Lower lobe of right lung (tissue), 2 donors: ENCODE results near the gene OR52H1. TPM values are rescaled to one million over a fixed set of nuclear protein-coding genes. Genes with fewer than 3 reads are reported as not detected.

ENCODE experiments used
- ATAC-seq, 2 donors: fragments of 200-7000 bp; cut with Tn5 transposase; one replicate each; pipeline ENCODE4 v1.9.1; 2020 to 2022; ENCODE audit warnings: mild to moderate bottlenecking in 2 of 2, moderate library complexity in 2 of 2
- DNase-seq: peaks from one replicate; pipeline ENCODE4 v3.0.0-alpha.2; 2020
- H3K27ac ChIP-seq: fragments of 200-600 bp; one replicate; pipeline ENCODE4 v1.8.0; 2022
- H3K27me3 ChIP-seq: fragments of 200-600 bp; one replicate; pipeline ENCODE4 v1.8.0; 2022; ENCODE audit warnings: low read depth
- H3K36me3 ChIP-seq: fragments of 200-600 bp; one replicate; pipeline ENCODE4 v1.8.0; 2022; ENCODE audit warnings: mild to moderate bottlenecking
- H3K4me1 ChIP-seq: fragments of 200-600 bp; one replicate; pipeline ENCODE4 v1.8.0; 2022
- H3K4me3 ChIP-seq: fragments of 200-600 bp; one replicate; pipeline ENCODE4 v1.8.0; 2022; ENCODE audit warnings: mild to moderate bottlenecking
- H3K9me3 ChIP-seq: fragments of 200-600 bp; one replicate; pipeline ENCODE4 v1.8.0; 2022
- intact Hi-C: fragments of 100-400 bp; cut with DNase I; formaldehyde crosslinking; loops from one replicate; pipeline ENCODE4 v1.11.0; 2022
- total RNA-seq: library from RNA; stranded (reverse); fragmentation: NEBNext Ultra II Directional; extraction: Animal tissue kit (Norgen Biotek cat#: 25700); gene quantifications from one replicate; pipeline ENCODE4 v1.2.1, GENCODE V29; 2021
- TF ChIP-seq, protein P1 (sequence below): fragments of 200-600 bp; IDR thresholded peaks from one replicate; pipeline ENCODE4 v1.8.0; 2022; ENCODE audit warnings: antibody characterized with exemption, mild to moderate bottlenecking
- donor health status: DM: no; HTN: yes; CAD: no; lungs with severe emphysema.

The OR52H1 gene
- total RNA-seq, 1 donor from 2014 or later = 0.35 TPM

DNA sequence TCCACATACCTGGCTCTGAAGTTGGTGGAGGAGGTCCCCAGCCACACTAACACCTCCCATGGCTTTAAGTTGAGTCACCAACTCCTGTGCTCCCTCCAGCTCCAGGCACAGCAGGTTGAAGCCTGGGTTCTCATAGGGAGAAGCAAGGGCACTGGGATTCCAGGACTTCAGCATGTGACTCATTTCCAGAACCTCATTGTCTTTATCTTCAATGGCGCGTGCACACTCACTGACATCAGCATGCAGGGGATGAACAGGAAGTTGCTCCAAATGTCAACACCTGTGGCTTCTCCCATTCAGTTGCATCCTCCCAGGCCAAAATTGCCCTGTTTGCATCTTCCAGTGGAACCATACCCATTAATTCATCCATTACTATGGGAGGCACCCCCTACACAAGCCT lies 26.0 kb downstream of the OR52H1 start:
- DNase-seq = no peak

DNA sequence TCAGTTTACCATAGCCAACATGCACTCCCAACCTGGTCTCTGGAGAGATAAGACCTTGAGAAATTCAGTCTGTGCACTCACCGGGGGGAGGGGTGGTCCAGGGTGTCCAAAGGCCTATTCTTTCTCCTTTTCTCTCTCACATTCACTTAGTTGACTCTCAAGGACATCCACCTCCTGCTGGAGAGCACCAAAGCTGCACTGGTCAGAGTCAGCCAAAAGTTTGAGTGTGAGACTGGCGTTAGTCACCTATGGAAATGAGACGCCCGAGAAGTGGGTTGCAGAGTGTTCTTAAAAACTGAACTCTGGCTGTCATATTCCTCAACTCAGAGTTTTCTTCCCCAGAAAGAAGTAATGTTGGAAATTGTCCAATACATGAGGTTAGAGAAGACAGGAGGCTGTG lies 26.8 kb downstream of the OR52H1 start:
- TF ChIP-seq, protein P1, sequence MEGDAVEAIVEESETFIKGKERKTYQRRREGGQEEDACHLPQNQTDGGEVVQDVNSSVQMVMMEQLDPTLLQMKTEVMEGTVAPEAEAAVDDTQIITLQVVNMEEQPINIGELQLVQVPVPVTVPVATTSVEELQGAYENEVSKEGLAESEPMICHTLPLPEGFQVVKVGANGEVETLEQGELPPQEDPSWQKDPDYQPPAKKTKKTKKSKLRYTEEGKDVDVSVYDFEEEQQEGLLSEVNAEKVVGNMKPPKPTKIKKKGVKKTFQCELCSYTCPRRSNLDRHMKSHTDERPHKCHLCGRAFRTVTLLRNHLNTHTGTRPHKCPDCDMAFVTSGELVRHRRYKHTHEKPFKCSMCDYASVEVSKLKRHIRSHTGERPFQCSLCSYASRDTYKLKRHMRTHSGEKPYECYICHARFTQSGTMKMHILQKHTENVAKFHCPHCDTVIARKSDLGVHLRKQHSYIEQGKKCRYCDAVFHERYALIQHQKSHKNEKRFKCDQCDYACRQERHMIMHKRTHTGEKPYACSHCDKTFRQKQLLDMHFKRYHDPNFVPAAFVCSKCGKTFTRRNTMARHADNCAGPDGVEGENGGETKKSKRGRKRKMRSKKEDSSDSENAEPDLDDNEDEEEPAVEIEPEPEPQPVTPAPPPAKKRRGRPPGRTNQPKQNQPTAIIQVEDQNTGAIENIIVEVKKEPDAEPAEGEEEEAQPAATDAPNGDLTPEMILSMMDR = no peak
- ATAC-seq = no peak
- intact Hi-C loops = no loop called here
- no peak overlapping the region for H3K27ac ChIP-seq
- no peaks in the 10 kb centered on the region for H3K27me3 ChIP-seq
- no peaks in the 10 kb centered on the region for H3K9me3 ChIP-seq
- no peak overlapping the region for H3K4me3 ChIP-seq
- DNase-seq = no peak
- H3K36me3 ChIP-seq = no peaks in the 10 kb centered on the region
- H3K4me1 ChIP-seq = no peaks in the 10 kb centered on the region

More for the DNA sequence above, 26.0 kb downstream of the OR52H1 start:
- no peaks in the 10 kb centered on the region for H3K4me1 ChIP-seq
- TF ChIP-seq, protein P1 = no peak
- no peak overlapping the region for H3K27ac ChIP-seq
- no peak for ATAC-seq
- H3K36me3 ChIP-seq = no peaks in the 10 kb centered on the region
- no peaks in the 10 kb centered on the region for H3K27me3 ChIP-seq
- H3K4me3 ChIP-seq = no peak overlapping the region
- no peaks in the 10 kb centered on the region for H3K9me3 ChIP-seq
- intact Hi-C loops = no loop called here

DNA sequence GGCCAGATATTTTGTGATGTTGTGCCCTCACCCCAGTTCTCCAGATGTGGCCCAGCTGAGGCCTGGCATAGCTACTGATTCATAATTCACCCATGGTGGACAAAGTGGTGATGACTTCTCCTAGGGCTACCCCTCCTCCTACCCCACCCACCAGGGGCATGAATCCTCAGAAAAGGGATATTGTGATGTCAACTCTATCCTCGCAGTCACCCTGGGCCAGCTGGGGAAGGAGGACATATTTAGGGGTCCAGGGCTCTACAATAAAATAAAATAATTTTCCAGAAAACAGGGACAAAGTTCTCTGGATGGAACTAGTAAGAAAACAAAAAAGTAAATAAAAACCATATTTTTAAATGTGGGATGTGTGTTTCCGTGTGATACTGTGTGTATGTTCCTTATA lies 31.7 kb downstream of the OR52H1 start, which contains the start of gene UBQLNL:
Gene UBQLNL (minus strand): TSS at position 101 of the 400 bp plus-strand sequence. CDS start 258 bp downstream, outside the sequence.
- DNase-seq (no peak), ATAC-seq (no peak)
- Histone ChIP-seq H3K36me3 (no peaks in the 10 kb centered on the region), H3K4me3 (no peak within 1 kb of the TSS), H3K27ac (no peak within 1 kb of the TSS), H3K27me3 (no peaks in the 10 kb centered on the region), H3K4me1 (no peaks in the 10 kb centered on the region), H3K9me3 (no peaks in the 10 kb centered on the region)
- TF ChIP-seq, protein P1 = no peak
- intact Hi-C loops = no loop called here

DNA sequence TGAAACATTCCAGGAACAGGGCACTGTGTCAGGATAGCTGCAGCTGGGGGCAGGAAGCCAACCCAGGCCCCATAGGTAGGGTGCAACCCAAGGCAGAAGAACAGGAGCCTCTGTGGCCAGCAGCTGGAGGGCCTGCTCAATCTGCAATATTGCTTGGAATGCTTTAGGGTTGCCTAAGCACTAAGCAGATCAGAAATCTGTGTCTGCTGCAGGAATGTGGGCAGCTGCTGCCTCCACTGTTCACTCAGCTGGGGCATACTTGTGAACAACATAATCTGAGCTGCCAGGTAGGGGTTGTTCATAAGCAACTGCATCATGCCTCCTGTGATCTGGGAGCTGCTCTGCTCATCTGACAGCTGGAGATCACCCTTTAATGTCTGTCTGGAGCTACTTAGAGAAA lies 33.5 kb downstream of the OR52H1 start:
- H3K27me3 ChIP-seq = no peaks in the 10 kb centered on the region
- ATAC-seq (peak in 1 of 2 donors; percentile 12), DNase-seq (no peak)
- no peaks in the 10 kb centered on the region for H3K36me3 ChIP-seq
- intact Hi-C loops = no loop called here
- no peaks in the 10 kb centered on the region for H3K9me3 ChIP-seq
- no peak overlapping the region for H3K27ac ChIP-seq
- no peaks in the 10 kb centered on the region for H3K4me1 ChIP-seq
- no peak overlapping the region for H3K4me3 ChIP-seq
- TF ChIP-seq, protein P1 = no peak

DNA sequence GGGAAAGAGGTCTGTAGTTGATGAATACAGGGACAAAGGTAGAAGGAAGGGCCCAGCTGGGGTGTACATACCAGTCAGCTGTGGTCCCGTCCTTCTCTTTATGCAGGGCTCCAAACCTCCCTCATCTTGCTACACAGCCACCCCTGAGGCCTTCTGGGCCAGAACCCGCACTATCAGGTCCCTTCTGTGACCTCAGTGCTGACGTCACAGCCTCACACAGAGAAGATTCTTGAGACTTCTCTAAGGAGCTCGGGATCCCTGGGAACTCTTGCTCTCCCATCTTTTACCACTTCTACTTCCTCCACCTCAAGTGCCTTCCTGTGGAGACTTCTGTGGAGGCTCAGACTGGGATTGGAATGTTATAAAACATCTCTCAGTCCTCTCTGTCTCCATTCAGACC lies 38.5 kb downstream of the OR52H1 start, which contains the start of gene UBQLN3:
Gene UBQLN3 (minus strand): TSS at position 155 of the 400 bp plus-strand sequence. CDS start 399 bp downstream, outside the sequence.
- H3K27ac ChIP-seq = no peak within 1 kb of the TSS
- H3K36me3 ChIP-seq = no peaks in the 10 kb centered on the region
- H3K4me3 ChIP-seq = no peak within 1 kb of the TSS
- DNase-seq = no peak
- no peaks in the 10 kb centered on the region for H3K27me3 ChIP-seq
- intact Hi-C loops = no loop called here
- H3K9me3 ChIP-seq = no peaks in the 10 kb centered on the region
- ATAC-seq = no peak
- TF ChIP-seq, protein P1 = no peak
- H3K4me1 ChIP-seq = no peaks in the 10 kb centered on the region
